ENCODE results near the gene CYP2J2. TPM values are rescaled to one million over a fixed set of nuclear protein-coding genes. Genes with fewer than 3 reads are reported as not detected.
"Not testable (repeated sequence)": the region's sequence is repeated elsewhere in the genome, so short reads cannot be mapped to it uniquely, and the experiment has no call there.

Gene CYP2J2
- total RNA-seq, 2 donors from 2014 or later, result 100 to 243 TPM

- TF ChIP-seq, protein P1, sequence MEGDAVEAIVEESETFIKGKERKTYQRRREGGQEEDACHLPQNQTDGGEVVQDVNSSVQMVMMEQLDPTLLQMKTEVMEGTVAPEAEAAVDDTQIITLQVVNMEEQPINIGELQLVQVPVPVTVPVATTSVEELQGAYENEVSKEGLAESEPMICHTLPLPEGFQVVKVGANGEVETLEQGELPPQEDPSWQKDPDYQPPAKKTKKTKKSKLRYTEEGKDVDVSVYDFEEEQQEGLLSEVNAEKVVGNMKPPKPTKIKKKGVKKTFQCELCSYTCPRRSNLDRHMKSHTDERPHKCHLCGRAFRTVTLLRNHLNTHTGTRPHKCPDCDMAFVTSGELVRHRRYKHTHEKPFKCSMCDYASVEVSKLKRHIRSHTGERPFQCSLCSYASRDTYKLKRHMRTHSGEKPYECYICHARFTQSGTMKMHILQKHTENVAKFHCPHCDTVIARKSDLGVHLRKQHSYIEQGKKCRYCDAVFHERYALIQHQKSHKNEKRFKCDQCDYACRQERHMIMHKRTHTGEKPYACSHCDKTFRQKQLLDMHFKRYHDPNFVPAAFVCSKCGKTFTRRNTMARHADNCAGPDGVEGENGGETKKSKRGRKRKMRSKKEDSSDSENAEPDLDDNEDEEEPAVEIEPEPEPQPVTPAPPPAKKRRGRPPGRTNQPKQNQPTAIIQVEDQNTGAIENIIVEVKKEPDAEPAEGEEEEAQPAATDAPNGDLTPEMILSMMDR (IDR thresholded peaks at IDR 0.05), result no peak
- Histone ChIP-seq H3K27me3 (no peaks in the 10 kb centered on the region), H3K27ac (no peak overlapping the region), H3K9me3 (peaks cover 0 to 15% of the 10 kb centered on the region in 2 donors), H3K4me3 (no peak overlapping the region), H3K36me3 (no peaks in the 10 kb centered on the region), H3K4me1 (peaks cover 0 to 10% of the 10 kb centered on the region in 2 donors)
- no peak for DNase-seq (ENCODE audit: low spot score)
Observed at GRCh38 chr1:59928996-59929395, 2.4 kb upstream of the CYP2J2 start.

DNA sequence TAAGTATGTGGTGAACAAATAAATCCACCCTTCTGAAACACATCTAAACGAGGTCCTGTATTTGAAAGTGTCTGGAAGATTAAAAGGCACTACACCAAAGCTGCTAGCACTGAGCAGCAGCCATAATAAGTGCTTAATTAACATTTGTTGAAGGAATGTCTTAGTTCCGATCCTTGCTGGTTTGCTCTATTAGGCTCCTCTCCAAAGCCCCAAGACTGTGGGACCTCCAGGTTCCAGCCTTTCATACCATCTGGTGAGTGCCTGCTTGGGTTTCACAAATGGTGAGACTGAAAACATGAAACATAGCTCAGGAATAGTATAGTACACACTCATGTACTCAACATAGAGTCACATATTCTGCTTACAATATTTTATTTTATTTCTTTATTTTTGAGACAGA lies 640 bp upstream of the CYP2J2 start:
- Histone ChIP-seq H3K27ac (peak overlapping the region; percentile 87 to 90), H3K36me3 (no peaks in the 10 kb centered on the region), H3K4me3 (peak overlapping the region; percentile 59 to 64), H3K4me1 (peaks cover 0 to 10% of the 10 kb centered on the region in 2 donors), H3K9me3 (peaks cover 0 to 19% of the 10 kb centered on the region in 2 donors), H3K27me3 (no peaks in the 10 kb centered on the region)
- DNase-seq (ENCODE audit: low spot score), result no peak
- TF ChIP-seq, protein P1 (IDR thresholded peaks at IDR 0.05), result no peak

- peak overlapping the region in 1 of 2 donors; percentile 90 for H3K27ac ChIP-seq
- TF ChIP-seq, protein P1 (IDR thresholded peaks at IDR 0.05), result no peak
- H3K9me3 ChIP-seq, result peaks cover 0 to 19% of the 10 kb centered on the region in 2 donors
- H3K27me3 ChIP-seq, result no peaks in the 10 kb centered on the region
- H3K4me3 ChIP-seq, result peak overlapping the region in 1 of 2 donors; percentile 64
- H3K4me1 ChIP-seq, result peaks cover 0 to 18% of the 10 kb centered on the region in 2 donors
- no peaks in the 10 kb centered on the region for H3K36me3 ChIP-seq
- no peak for DNase-seq (ENCODE audit: low spot score)
Observed at GRCh38 chr1:59924653-59925052, 1.9 kb downstream of the CYP2J2 start.

- Histone ChIP-seq H3K9me3 (peaks cover 0 to 19% of the 10 kb centered on the region in 2 donors), H3K4me3 (peak overlapping the region; percentile 23 to 64), H3K4me1 (peaks cover 0 to 21% of the 10 kb centered on the region in 2 donors), H3K27ac (peak overlapping the region; percentile 72 to 90)
- not testable (repeated sequence) for H3K36me3 ChIP-seq; DNase-seq (ENCODE audit: low spot score); H3K27me3 ChIP-seq
Observed at GRCh38 chr1:59921258-59921899, 5.2 kb downstream of the CYP2J2 start.

DNA sequence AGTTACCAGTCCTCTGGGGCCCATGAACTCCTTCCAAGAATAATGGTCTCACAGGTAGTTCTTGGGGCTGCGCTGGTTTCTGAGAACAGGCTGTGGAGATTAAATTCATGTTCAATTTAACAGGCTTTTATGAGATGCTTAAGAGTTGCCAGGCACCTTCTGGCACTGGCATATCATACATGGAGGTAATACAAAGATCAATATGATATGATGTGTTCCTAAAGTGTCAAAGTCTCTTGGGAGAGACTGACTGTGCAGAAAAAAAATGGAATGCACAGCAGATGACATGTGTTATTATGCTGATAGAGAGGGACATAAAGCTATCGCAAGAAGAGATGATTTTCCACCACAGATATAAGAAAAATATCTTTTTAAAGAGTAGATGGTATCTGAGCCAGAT lies 6.8 kb downstream of the CYP2J2 start:
- no peak overlapping the region for H3K4me3 ChIP-seq
- peaks cover 0 to 12% of the 10 kb centered on the region in 2 donors for H3K9me3 ChIP-seq
- peak overlapping the region; percentile 72 to 90 for H3K27ac ChIP-seq
- no peak for DNase-seq (ENCODE audit: low spot score)
- H3K27me3 ChIP-seq, result no peaks in the 10 kb centered on the region
- peaks cover 0 to 20% of the 10 kb centered on the region in 2 donors for H3K4me1 ChIP-seq
- TF ChIP-seq, protein P1 (IDR thresholded peaks at IDR 0.05), result no peak
- peaks cover 12% of the 10 kb centered on the region for H3K36me3 ChIP-seq

DNA sequence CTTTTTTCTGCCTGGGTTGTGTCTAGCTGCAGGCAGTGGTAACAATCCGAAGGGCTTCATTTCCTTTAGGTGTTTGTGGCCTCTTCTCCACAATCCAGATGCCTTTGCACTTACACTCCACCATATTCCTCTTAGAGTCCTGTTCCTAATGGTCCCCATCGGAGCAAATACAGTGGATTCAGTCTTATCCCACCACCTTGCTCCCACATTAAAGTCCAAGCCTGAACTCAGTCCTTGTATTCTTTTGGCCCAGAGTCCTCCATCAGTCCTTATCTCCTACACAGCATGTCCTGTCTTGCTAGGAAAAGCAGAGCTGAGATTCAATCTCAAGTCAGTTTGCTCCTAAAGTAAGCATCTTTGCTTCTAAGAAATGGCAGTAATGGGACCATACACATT lies 8.8 kb downstream of the CYP2J2 start:
- peaks cover 0 to 24% of the 10 kb centered on the region in 2 donors for H3K4me1 ChIP-seq
- no peaks in the 10 kb centered on the region for H3K9me3 ChIP-seq
- H3K27me3 ChIP-seq, result no peaks in the 10 kb centered on the region
- peaks cover 26% of the 10 kb centered on the region for H3K36me3 ChIP-seq
- no peak overlapping the region for H3K4me3 ChIP-seq
- peak overlapping the region; percentile 47 to 90 for H3K27ac ChIP-seq
- DNase-seq (ENCODE audit: low spot score), result no peak
- TF ChIP-seq, protein P1 (IDR thresholded peaks at IDR 0.05), result no peak

Measured in right atrium auricular region (tissue), 2 donors.